SW480 (cell line): Measurements from ENCODE around the gene SIRT7.

Source experiments
- DNase-seq: peaks from one replicate; pipeline ENCODE4 v3.0.0-alpha.2; 2016; ENCODE audit warnings: low spot score

Gene SIRT7

DNA sequence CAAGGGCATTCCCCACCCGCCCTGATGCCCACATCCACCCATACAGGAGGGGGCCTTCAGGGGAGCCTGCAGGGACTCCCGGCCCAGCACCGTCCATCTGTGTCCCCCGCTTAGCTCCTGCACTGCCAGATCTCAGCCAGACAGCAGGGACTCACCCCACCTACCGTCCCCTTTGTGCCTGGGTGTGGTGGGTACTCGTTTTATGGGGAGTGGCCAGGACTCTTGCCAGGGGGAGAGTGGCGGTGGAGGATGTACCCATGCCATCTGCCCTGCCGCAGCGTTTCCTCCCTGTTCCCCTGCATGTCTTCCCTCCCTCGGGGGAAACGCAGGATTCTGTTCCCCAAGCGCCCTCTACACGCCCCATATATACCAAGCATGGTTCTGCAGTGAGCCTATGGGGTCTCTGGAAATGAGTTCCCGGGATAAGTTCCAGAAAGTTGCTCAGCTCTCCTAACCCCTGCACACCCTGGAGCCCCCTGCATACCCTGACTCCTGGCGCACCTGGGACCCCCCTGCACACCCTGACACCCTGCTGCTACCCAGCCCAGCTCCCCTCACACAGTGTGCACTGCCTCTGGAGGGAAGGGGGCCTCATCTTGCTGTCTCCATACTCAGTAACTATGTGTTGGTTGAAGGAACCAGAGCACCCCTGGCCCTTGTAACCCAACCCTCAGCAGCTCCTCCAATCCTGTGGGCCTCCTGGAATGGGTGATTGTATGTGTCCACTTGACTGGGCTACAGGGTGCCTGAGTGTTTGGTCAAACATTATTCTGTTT, 13.8 kb upstream of the SIRT7 start:
- no peak for DNase-seq

GRCh38 chr17:81931189-81931556, 13.2 kb upstream of the SIRT7 start:
- DNase-seq, result no peak

DNA sequence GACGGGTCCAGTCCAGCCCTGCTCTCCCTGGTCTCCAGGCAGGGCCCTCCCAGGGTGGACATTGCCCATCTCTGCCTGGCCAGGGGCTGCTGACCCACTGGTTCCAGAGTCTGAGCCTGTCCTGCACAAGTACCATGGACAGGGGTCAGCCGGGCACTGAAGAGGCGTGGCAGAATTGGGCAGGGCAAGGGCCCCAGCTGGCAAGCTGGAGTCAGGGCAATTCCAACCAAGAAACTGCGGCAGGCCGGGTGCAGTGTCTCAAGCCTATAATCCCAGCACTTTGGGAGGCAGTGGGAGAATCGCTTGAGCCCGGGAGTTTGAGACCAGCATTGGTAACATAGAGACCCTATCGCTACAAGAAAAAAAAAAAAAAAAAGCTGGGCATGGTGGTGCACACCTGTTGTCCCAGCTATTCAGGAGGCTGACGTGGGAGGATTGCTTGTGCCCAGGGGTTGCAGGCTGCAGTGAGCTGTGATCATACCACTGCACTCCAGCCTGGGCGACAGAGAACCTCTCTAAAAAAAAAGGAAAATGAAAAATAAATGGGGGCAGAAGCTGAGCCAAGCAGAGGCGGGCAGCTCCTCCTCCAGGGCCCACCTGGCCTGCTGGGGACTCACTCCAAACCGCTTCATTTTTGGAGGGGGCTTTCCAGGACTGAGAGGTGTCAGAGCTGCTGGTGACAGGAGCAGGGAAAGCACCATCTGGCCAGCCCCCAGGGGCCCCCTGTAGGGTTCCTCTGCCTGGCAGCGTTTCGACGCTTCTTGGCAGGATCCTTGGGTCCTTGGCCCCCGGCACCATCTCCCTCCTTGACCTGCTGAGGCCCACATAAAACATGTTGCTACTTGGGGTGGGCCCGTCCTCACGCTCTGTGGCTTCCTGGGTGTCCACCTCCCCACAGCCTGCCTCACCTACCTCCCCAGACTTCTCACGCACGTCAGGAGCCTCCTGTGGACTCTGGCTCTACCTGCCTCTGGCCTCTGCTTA, 12.5 kb upstream of the SIRT7 start:
- DNase-seq, result no peak

GRCh38 chr17:81929253-81930141, 11.5 kb upstream of the SIRT7 start:
- DNase-seq, result no peak

DNA sequence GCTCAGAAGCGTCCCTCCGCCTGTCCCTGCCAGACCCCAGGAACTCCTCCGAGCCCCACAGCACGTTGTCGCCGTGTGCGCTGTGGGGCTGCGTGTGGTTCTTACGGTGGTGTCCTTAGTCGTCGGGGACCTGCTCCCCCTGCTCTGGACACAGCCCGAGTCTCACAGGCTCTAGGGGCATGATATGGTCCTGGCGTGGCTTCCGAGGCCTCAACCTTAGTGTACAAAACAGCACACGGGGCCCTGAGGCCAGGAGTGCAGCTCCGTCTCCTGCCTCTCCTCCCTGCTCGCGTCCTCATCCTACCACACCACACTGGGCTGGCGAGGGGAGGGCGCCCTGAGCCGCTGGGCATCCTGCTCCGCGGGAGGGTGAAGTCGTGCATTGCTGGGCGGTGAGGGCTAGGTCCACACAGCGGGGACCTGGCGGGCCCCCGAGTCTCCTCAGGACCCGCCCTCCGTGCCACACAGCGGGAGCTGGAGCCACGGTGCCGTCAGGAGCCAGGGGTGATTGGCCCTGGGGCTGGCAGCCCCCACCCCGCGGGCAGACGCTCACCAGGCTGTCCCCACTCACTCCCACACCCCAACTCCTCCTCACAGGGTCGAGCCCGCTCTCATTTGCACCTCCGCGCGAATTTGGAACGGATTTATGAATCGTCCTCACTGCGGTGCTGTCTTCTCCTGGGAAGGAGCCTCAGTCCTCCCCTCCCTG, 10.7 kb upstream of the SIRT7 start:
- no peak for DNase-seq

DNA sequence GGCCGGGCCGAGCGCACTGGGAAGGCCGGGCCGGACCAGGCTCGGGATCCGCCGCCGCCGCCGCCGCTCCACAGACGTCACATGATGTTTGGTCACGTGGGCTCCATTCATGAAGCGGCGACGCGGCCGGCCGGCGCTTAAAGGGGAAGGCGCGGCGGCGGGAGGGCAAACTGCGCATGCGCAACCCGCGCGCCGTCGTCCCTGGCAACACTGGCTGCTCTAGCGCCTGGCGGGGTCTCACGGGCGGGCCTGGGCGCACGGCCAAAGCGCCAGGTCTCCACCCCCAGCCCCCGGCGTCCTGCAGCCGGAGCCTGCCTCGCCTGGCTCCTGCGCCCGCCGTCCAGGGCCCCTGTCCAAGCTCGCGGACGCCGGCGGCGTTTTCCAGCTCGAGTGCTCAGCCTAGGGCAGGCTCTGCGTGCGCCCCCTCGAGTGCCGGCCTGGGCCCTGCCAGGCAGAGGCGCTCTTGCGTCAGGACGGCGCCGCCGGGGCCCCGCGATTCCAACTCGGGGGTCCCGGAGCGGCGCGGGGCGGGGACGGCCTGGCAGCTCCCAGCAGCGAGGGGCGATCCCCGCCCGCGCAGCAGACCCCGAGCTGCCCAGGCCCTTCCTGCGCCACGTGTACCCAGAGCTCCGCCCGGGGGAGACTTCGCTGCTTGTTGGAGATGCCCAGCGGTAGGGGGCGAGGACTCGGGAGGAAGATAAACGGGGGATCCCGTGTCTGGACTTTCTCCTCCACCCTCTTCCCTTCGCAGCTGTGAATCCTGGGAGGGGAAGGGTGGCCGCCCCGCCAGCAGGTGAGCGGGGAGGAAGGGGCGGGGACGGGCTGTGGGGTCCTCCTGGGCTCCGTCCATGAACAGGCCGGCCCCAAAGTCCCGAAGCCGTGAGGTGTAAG, 9.9 kb upstream of the SIRT7 start, which contains the start of gene MAFG:
TSS of gene MAFG (minus strand) at position 83 of the 891 bp plus-strand sequence. CDS start 4,550 bp downstream, outside the sequence.
- DNase-seq, result peak; percentile 88

DNA sequence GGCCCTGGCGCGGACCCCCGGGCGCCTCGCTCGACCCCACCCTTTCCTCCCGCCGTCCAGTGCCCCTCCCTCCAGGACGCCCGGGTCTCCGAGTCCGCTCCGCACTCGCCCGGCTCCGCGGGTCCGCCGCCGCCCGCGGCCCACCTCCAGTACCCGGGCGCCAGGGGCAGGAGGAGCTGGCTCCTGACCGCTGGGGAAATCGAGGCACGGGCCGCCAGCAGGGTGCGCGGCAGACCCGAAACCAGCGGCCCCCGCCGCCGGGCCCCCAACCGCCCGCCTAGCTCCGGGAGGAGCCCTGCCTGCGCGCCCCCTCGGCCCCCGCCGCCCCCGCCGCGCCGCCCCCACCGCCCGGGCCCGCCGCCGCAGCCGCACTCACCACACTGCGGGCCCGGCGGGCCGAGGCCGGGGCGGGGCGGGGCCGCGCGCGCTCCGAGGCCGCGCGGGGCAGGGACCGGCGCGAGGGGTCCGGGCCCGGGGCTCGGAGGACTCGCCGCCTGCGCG, 9.2 kb upstream of the SIRT7 start:
- DNase-seq, result no peak

DNA sequence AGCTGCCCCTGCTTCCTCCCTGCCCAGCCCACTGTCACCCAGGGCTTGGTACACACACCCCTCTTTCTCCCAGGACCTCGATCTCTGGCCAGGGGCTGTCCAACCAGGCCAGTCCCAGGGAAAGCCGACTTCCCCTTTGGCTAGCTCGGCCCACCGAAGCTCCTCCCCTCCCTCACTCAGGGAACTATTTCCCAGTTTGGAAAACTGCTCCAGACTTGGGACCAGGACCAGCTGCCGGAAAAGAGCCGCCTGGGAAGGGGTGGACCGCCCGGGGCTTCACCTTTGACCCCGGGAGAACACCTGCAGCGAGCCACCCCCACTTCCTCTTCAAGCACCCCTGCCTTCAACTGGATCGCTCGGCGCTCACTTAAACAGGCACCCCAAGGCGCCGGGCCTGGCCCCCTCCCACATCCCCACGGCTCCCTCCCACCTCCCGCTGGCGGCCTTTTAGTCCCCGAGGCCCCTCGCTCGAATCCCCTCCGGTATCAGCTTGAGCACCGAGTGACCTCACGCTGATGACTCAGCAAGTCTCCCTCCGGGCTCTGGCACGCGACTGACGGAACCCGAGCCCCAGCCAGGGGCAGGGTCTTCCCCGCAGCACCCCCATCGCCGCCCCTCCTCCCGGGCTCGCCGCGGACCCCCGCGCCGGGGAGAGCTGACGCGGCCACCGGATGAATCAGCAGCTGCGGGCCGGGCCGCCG, 8.6 kb upstream of the SIRT7 start:
- peak; percentile 72 for DNase-seq

DNA sequence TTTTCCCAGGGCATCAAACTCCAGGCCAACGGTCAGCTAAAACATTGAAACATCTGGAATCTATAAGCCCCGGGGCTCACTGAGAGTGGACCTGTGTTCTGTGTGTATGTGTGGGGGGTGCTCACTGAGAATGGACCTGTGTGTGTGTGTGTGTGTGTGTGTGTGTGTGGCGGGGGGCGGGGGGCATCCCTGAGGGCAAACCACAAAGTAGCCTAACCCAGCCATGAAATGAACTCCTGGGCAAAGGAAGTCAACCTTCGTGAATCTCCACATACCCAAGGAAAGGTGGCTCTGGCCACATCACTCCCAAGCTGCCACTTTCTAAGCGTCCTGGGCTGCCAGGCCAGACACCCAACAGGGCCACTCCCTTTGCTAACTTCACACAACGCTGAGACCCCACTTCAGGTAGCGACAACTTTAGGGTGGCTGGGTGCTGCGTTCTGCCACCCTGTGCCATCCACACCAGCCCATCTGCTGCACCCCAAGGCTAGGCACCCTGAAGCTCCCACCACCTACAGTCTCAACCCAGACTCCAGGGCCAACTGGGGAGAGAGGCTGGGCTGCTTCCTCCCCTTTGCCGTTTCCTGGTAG, 8.0 kb upstream of the SIRT7 start:
- no peak for DNase-seq

DNA sequence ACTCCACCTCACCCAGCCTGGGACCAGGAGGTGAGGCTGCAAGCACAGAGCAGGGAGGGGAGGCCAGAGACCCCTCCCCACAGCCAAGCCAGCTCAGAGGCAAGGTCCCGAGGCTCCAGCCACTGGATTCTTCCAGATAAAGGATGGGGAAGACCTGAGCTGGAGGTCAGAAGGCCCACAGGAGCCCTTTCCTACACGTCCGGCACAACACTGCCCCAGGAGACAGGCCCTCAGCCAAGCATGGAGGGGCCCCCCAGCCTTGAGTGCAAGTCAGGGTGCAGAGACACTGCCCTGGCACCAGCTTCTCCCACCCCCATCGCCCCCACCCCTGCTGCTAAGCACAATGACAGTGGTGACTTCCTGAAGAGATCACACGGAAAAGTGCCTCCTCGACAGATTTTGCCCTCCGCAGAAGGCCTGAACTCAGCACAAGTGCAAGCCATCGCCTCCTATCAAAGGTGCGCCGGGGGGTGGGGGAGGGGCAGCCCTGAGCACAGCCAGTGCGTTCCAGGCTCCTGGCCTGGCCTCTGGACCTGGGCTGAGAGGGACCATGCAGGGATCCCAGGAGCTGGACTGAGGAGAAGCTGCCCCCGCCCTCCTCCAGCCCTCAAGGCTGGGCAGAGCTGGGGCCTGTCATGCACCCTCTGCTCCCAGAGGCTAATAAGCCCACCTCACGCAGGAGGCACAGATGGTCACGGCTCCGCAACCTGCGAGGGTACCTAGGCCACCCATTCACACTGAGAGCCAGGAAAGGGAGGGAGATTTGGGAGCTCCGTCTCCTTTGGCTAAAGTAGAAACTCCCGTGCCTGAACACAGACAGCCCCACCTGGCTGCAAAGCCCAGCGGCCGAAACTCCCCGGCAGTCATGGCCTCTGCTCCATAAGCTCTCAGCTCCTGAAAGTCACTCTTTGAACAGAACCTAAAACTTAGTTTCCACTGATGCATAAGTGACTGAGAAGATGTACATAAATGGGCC, 6.9 kb upstream of the SIRT7 start:
- no peak for DNase-seq

GRCh38 chr17:81923302-81924260, 5.6 kb upstream of the SIRT7 start:
- DNase-seq, result no peak

DNA sequence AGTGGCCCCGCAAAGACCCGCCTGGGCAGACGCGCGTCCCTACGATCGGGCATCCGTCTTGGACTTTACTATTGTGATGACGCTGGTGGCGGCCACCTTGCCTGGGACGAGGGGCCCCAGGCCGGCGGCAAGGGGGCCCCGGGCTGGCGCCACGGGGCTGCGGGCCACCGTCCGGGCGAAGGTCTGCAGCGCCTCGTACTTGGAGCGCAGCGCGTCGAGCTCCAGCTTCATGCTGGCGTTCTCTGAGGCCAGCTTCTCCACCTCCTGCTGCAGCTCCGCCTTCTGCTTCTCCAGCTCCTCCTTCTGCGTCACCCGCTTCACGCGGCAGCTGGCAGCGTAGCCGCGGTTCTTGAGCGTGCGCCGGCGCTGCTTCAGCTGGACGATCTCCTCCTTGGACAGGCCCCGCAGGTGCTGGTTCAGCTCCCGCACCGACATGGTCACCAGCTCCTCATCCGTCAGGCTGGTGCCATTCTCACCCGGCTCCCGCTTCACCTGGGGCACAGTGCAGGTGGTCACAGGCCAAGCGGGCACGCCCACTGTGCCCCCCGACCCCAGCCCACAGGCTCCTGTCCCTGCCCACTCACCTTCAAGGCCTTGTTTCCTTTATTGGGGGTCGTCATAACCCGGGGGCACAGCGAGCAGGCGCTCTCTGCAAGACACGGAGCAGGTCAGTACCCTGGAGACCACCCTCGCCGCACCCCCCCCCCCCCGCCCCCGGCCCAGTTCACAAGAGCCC, 4.8 kb upstream of the SIRT7 start:
- no peak for DNase-seq

DNA sequence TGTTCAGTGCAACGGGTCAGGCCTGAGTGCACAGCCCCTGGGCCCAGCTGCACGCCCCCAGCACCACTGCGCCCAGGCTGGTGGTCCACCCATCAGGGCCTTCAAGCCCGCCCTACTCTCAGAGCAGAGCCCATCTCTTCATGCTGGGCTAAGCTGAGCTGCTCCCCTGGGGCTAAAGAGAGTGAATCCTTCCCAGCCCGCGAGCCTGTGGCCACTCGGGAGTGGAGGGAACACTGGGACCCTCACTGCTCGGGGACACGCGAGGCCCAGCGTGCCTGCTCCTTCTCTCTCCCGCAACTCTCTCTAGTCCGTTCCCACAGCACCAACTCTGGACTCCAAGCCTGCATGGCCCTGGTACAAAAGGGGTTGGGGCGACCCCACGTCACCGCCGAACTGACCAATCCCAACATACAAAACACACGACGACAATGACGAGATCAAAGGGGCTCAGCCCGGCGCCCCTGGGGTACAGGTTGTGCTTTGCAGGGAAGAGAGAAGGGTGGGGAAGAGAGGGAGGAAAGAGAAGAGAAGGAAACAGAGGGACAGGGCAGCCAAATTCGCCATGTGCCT, 4.1 kb upstream of the SIRT7 start:
- no peak for DNase-seq

GRCh38 chr17:81921537-81921862, 3.5 kb upstream of the SIRT7 start:
- no peak for DNase-seq

DNA sequence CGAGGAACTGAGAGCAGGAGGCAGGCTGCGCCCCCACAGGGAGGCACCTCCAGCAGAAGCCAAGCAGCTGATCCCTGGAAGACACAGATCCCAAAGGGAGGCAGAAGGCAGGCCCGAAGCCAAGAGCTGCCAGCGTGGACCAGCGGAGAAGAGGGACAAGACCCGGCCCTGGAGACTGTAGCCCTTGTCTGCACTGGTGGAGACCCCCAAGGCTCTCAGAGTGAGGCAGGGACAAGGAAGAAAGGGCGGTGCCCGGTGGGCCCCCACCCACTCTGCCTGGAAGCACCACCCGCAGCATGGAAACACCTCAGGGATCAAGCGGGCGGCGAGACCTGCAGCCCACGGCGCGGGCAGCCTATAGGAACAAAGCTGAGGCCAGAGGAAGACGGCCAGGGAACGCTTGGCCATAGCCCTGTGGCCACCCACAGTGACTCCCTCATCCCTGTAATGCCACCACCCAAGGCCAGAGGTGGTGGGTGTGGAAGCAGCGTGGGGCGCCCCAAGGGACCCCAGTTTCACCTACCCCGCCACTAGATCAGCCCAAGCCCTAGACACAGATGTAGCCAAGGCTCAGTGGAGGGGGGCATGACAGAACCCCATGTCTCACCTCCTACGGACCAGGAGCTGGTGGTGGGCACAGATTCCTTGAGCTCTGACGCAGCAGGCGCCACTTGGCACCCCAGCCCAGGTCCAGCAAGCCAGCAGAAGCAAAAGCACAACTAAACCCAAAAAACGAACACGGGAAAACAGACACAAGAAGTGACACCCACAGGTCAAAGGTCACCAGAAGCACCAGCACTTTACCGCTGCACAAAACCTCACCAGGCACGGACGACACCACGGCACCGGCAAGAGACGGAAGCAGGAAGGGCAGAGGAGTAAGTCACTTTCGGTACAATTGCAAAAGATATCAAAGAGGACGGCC, 2.9 kb upstream of the SIRT7 start:
- DNase-seq, result no peak
